Measurements from ENCODE around the gene LRWD1. TPM values are rescaled to one million over a fixed set of nuclear protein-coding genes. Genes with fewer than 3 reads are reported as not detected.
"Not testable (repeated sequence)": the region's sequence is repeated elsewhere in the genome, so short reads cannot be mapped to it uniquely, and the experiment has no call there.

LRWD1 gene
- total RNA-seq, 1 experiment from 2014 or later = 15.2 TPM

DNA sequence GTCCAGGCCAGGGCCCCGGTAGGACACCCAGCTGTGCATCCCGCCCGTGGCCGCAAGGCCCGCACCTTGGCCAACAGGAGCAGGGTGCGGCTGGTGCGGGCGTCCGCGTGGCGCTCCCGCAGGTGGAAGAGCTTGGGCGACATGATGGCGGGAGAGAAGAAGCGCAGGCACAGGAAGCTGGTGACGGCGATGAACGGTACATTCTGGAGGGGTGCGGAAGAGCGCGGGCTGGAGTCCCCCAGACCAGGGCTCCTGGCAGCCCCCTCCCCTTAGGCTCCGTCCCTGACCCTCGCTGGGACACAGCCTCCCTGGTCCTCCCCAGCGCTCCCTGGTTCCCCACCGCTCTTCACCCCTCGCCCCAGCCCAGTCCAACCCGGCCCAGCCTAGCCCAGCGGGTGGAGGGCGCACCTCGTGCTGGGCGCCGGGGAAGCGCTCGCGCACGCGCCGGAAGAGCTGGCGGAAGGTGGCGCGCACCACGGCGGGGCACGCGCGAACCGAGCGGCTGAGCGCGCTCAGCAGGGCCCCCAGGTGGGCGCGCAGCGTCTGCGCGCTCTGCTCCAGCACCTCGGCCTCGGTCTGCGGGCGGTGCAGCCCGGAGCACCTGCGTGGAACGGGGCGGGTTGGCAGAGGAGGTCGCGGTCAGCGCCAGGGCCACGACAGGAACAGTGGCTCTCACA, 29.8 kb downstream of the LRWD1 start:
- H3K4me1 ChIP-seq (ENCODE audit: low read length); H3K36me3 ChIP-seq (ENCODE audit: insufficient read depth, low read length); DNase-seq; H3K9ac ChIP-seq (ENCODE audit: low read length); H3K4me3 ChIP-seq (ENCODE audit: low read length); H4K20me1 ChIP-seq (ENCODE audit: insufficient read depth, low read depth, low read length); H3K9me3 ChIP-seq (ENCODE audit: low read length); H3K9me2 ChIP-seq (replicated peaks; ENCODE audit: insufficient read depth, low read length); H3K4me2 ChIP-seq (ENCODE audit: low read depth, low read length, poor library complexity, severe bottlenecking); H3K79me2 ChIP-seq (ENCODE audit: low read length); H3K27ac ChIP-seq (ENCODE audit: low read length); H3K27me3 ChIP-seq (ENCODE audit: low read length); H2AFZ ChIP-seq (ENCODE audit: low read length): not testable (repeated sequence)

GRCh38 chr7:102496861-102497260, 32.1 kb downstream of the LRWD1 start:
- H3K9me2 ChIP-seq (replicated peaks; ENCODE audit: insufficient read depth, low read length); H3K4me2 ChIP-seq (ENCODE audit: low read depth, low read length, poor library complexity, severe bottlenecking); H2AFZ ChIP-seq (ENCODE audit: low read length); H4K20me1 ChIP-seq (ENCODE audit: insufficient read depth, low read depth, low read length); H3K79me2 ChIP-seq (ENCODE audit: low read length); H3K4me3 ChIP-seq (ENCODE audit: low read length); H3K9ac ChIP-seq (ENCODE audit: low read length); H3K36me3 ChIP-seq (ENCODE audit: insufficient read depth, low read length); H3K4me1 ChIP-seq (ENCODE audit: low read length); H3K9me3 ChIP-seq (ENCODE audit: low read length); H3K27ac ChIP-seq (ENCODE audit: low read length); H3K27me3 ChIP-seq (ENCODE audit: low read length): not testable (repeated sequence)
- peak; percentile 20 for DNase-seq

DNA sequence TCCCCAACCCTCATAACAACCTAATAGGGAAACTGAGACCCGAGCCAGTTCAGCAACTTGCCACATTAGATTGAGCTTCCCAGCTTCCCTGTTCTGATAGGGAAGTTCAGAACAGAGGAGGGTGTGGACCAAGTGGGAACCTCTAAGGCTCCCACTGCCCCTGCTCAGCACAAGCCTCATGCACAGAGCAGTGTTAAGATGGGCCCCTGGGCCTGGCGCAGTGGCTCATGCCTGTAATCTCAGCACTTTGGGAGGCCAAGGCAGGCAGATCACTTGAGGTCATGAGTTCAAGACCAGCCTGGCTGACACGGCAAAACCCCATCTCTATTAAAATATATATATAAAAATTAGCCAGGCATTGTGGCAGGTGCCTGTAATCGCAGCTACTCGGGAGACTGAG, 32.5 kb downstream of the LRWD1 start:
- H2AFZ ChIP-seq (ENCODE audit: low read length); H3K9ac ChIP-seq (ENCODE audit: low read length); H3K9me3 ChIP-seq (ENCODE audit: low read length); H3K4me2 ChIP-seq (ENCODE audit: low read depth, low read length, poor library complexity, severe bottlenecking); DNase-seq; H3K4me1 ChIP-seq (ENCODE audit: low read length); H4K20me1 ChIP-seq (ENCODE audit: insufficient read depth, low read depth, low read length); H3K27me3 ChIP-seq (ENCODE audit: low read length); H3K9me2 ChIP-seq (replicated peaks; ENCODE audit: insufficient read depth, low read length); H3K27ac ChIP-seq (ENCODE audit: low read length); H3K36me3 ChIP-seq (ENCODE audit: insufficient read depth, low read length); H3K79me2 ChIP-seq (ENCODE audit: low read length); H3K4me3 ChIP-seq (ENCODE audit: low read length): not testable (repeated sequence)

- H3K9me2 ChIP-seq (replicated peaks; ENCODE audit: insufficient read depth, low read length); H3K36me3 ChIP-seq (ENCODE audit: insufficient read depth, low read length); DNase-seq; H3K4me3 ChIP-seq (ENCODE audit: low read length); H3K4me2 ChIP-seq (ENCODE audit: low read depth, low read length, poor library complexity, severe bottlenecking); H3K9ac ChIP-seq (ENCODE audit: low read length); H3K27me3 ChIP-seq (ENCODE audit: low read length); H4K20me1 ChIP-seq (ENCODE audit: insufficient read depth, low read depth, low read length); H2AFZ ChIP-seq (ENCODE audit: low read length); H3K27ac ChIP-seq (ENCODE audit: low read length); H3K79me2 ChIP-seq (ENCODE audit: low read length); H3K4me1 ChIP-seq (ENCODE audit: low read length); H3K9me3 ChIP-seq (ENCODE audit: low read length): not testable (repeated sequence)
These were observed 33.5 kb downstream of the LRWD1 start for GRCh38 chr7:102498321-102498720.

GRCh38 chr7:102503141-102503540, 38.4 kb downstream of the LRWD1 start:
- H3K4me3 ChIP-seq (ENCODE audit: low read length); DNase-seq; H2AFZ ChIP-seq (ENCODE audit: low read length); H3K27me3 ChIP-seq (ENCODE audit: low read length); H3K4me1 ChIP-seq (ENCODE audit: low read length); H3K9me2 ChIP-seq (replicated peaks; ENCODE audit: insufficient read depth, low read length); H4K20me1 ChIP-seq (ENCODE audit: insufficient read depth, low read depth, low read length); H3K36me3 ChIP-seq (ENCODE audit: insufficient read depth, low read length); H3K4me2 ChIP-seq (ENCODE audit: low read depth, low read length, poor library complexity, severe bottlenecking); H3K27ac ChIP-seq (ENCODE audit: low read length); H3K9me3 ChIP-seq (ENCODE audit: low read length); H3K9ac ChIP-seq (ENCODE audit: low read length); H3K79me2 ChIP-seq (ENCODE audit: low read length): not testable (repeated sequence)

GRCh38 chr7:102505298-102506185, 40.8 kb downstream of the LRWD1 start:
- H3K79me2 ChIP-seq (ENCODE audit: low read length); DNase-seq; H3K4me2 ChIP-seq (ENCODE audit: low read depth, low read length, poor library complexity, severe bottlenecking); H2AFZ ChIP-seq (ENCODE audit: low read length); H3K4me3 ChIP-seq (ENCODE audit: low read length); H3K27me3 ChIP-seq (ENCODE audit: low read length); H3K27ac ChIP-seq (ENCODE audit: low read length); H3K9me3 ChIP-seq (ENCODE audit: low read length); H3K9me2 ChIP-seq (replicated peaks; ENCODE audit: insufficient read depth, low read length); H3K36me3 ChIP-seq (ENCODE audit: insufficient read depth, low read length); H3K4me1 ChIP-seq (ENCODE audit: low read length); H4K20me1 ChIP-seq (ENCODE audit: insufficient read depth, low read depth, low read length); H3K9ac ChIP-seq (ENCODE audit: low read length): not testable (repeated sequence)

GRCh38 chr7:102507410-102508088, 42.8 kb downstream of the LRWD1 start:
- DNase-seq = not testable (repeated sequence)

DNA sequence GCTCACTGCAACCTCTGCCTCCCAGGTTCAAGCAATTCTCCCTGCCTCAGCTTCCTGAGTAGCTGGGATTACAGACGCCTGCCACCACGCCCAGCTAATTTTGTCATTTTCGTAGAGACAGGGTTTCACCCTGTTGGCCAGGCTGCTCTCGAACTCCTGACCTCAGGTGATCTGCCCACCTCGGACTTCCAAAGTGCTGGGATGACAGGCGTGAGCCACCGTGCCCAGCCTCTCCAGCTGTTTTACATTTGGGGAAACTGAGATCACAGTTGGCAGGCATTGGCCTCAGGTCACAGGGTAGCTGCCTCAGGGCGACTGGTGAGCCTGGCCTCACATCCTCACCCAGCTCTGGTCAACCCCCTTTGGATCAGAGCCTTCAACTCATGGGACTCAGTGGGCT, 45.8 kb downstream of the LRWD1 start:
- H4K20me1 ChIP-seq (ENCODE audit: insufficient read depth, low read depth, low read length); H2AFZ ChIP-seq (ENCODE audit: low read length); H3K4me2 ChIP-seq (ENCODE audit: low read depth, low read length, poor library complexity, severe bottlenecking); H3K79me2 ChIP-seq (ENCODE audit: low read length); H3K27ac ChIP-seq (ENCODE audit: low read length); H3K36me3 ChIP-seq (ENCODE audit: insufficient read depth, low read length); H3K9me2 ChIP-seq (replicated peaks; ENCODE audit: insufficient read depth, low read length); DNase-seq; H3K4me1 ChIP-seq (ENCODE audit: low read length); H3K9me3 ChIP-seq (ENCODE audit: low read length); H3K9ac ChIP-seq (ENCODE audit: low read length); H3K27me3 ChIP-seq (ENCODE audit: low read length); H3K4me3 ChIP-seq (ENCODE audit: low read length): not testable (repeated sequence)

More at GRCh38 chr7:102507410-102508088, 42.8 kb downstream of the LRWD1 start:
- not testable (repeated sequence) for H3K79me2 ChIP-seq (ENCODE audit: low read length); H3K4me1 ChIP-seq (ENCODE audit: low read length); H2AFZ ChIP-seq (ENCODE audit: low read length); H3K36me3 ChIP-seq (ENCODE audit: insufficient read depth, low read length); H4K20me1 ChIP-seq (ENCODE audit: insufficient read depth, low read depth, low read length); H3K9ac ChIP-seq (ENCODE audit: low read length); H3K27ac ChIP-seq (ENCODE audit: low read length); H3K4me3 ChIP-seq (ENCODE audit: low read length); H3K4me2 ChIP-seq (ENCODE audit: low read depth, low read length, poor library complexity, severe bottlenecking); H3K27me3 ChIP-seq (ENCODE audit: low read length); H3K9me3 ChIP-seq (ENCODE audit: low read length); H3K9me2 ChIP-seq (replicated peaks; ENCODE audit: insufficient read depth, low read length)

Data from Karpas-422 (cell line).